GM21717 (cell line): Measurements from ENCODE around the gene FNDC8.
A peak's percentile ranks its signal among the peaks of the same experiment; 100 is the strongest.
"Not testable (repeated sequence)": the region's sequence is repeated elsewhere in the genome, so short reads cannot be mapped to it uniquely, and the experiment has no call there.

Experiments
- ATAC-seq: cut with Tn5 transposase; IDR thresholded peaks from one replicate; pipeline ENCODE4 v1.9.1; 2021; ENCODE audit warnings: mild to moderate bottlenecking, moderate library complexity; ENCODE audit not compliant: unreplicated experiment

Gene FNDC8

GRCh38 chr17:35121315-35121714, at the start of gene FNDC8:
Gene FNDC8 (plus strand): TSS chr17:35121615. CDS start chr17:35121694, 79 bp downstream.
- no peak for ATAC-seq

- ATAC-seq = no peak
Observed at GRCh38 chr17:35073183-35073790, 48.1 kb upstream of the FNDC8 start.

GRCh38 chr17:35073991-35074627, 47.3 kb upstream of the FNDC8 start:
- no peak for ATAC-seq

GRCh38 chr17:35074711-35075707, 46.4 kb upstream of the FNDC8 start:
- ATAC-seq = no peak

GRCh38 chr17:35076874-35077273, 44.5 kb upstream of the FNDC8 start:
- ATAC-seq = no peak

- ATAC-seq = no peak
Observed at GRCh38 chr17:35079547-35080423, 41.6 kb upstream of the FNDC8 start.

GRCh38 chr17:35080536-35080935, 40.9 kb upstream of the FNDC8 start:
- ATAC-seq = peak; percentile 57

- no peak for ATAC-seq
Observed at GRCh38 chr17:35081638-35082037, 39.8 kb upstream of the FNDC8 start.

GRCh38 chr17:35082073-35082657, 39.2 kb upstream of the FNDC8 start:
- no peak for ATAC-seq

- ATAC-seq = no peak
Observed at GRCh38 chr17:35083071-35083470, 38.3 kb upstream of the FNDC8 start.

- no peak for ATAC-seq
Observed at GRCh38 chr17:35084987-35085386, 36.4 kb upstream of the FNDC8 start.

GRCh38 chr17:35086164-35086563, 35.3 kb upstream of the FNDC8 start:
- no peak for ATAC-seq

GRCh38 chr17:35086931-35087573, 34.4 kb upstream of the FNDC8 start:
- no peak for ATAC-seq

- ATAC-seq = no peak
Observed at GRCh38 chr17:35087731-35088355, 33.6 kb upstream of the FNDC8 start.

GRCh38 chr17:35088356-35088880, 33.0 kb upstream of the FNDC8 start:
- ATAC-seq = peak; percentile 12

GRCh38 chr17:35088881-35089585, 32.4 kb upstream of the FNDC8 start:
- ATAC-seq = peak; percentile 69

- ATAC-seq = peak; percentile 19
Observed at GRCh38 chr17:35089586-35090296, 31.7 kb upstream of the FNDC8 start.

GRCh38 chr17:35090707-35091106, 30.7 kb upstream of the FNDC8 start:
- not testable (repeated sequence) for ATAC-seq
